Measurements from ENCODE around the gene L3MBTL3. TPM values are rescaled to one million over a fixed set of nuclear protein-coding genes. Genes with fewer than 3 reads are reported as not detected.

Gene L3MBTL3
- total and polyA plus RNA-seq, 2 experiments from 2014 or later: 8.7 to 11.2 TPM

GRCh38 chr6:130070326-130070725, 51.9 kb downstream of the L3MBTL3 start:
- Mint-ChIP-seq H3K27ac (no peak overlapping the region), H3K36me3 (ENCODE audit: low read depth) (no peaks in the 10 kb centered on the region), H3K4me1 (peaks cover 2% of the 10 kb centered on the region), H3K27me3 (ENCODE audit: insufficient read depth, low read depth, poor library complexity) (no peaks in the 10 kb centered on the region), H3K9me3 (no peaks in the 10 kb centered on the region), H3K4me3 (no peak overlapping the region)
- Histone ChIP-seq H3K27me3 (ENCODE audit: insufficient read depth) (no peaks in the 10 kb centered on the region), H3K36me3 (ENCODE audit: insufficient read depth) (no peaks in the 10 kb centered on the region), H3K4me3 (no peak overlapping the region), H3K4me2 (no peak overlapping the region), H3K79me2 (replicated peaks; ENCODE audit: insufficient read depth) (no peaks in the 10 kb centered on the region), H3F3A (replicated peaks; ENCODE audit: low read depth) (no peaks in the 10 kb centered on the region), H3K4me1 (ENCODE audit: insufficient read depth) (no peaks in the 10 kb centered on the region), H3K27ac (ENCODE audit: low read depth) (no peak overlapping the region), H3K9me2 (ENCODE audit: insufficient read depth) (no peaks in the 10 kb centered on the region), H4K20me1 (replicated peaks; ENCODE audit: insufficient read depth) (no peaks in the 10 kb centered on the region), H2AFZ (no peak overlapping the region)
- DNase-seq (ENCODE audit: low spot score) (no peak), ATAC-seq (no peak)
- TF ChIP-seq, protein P1, sequence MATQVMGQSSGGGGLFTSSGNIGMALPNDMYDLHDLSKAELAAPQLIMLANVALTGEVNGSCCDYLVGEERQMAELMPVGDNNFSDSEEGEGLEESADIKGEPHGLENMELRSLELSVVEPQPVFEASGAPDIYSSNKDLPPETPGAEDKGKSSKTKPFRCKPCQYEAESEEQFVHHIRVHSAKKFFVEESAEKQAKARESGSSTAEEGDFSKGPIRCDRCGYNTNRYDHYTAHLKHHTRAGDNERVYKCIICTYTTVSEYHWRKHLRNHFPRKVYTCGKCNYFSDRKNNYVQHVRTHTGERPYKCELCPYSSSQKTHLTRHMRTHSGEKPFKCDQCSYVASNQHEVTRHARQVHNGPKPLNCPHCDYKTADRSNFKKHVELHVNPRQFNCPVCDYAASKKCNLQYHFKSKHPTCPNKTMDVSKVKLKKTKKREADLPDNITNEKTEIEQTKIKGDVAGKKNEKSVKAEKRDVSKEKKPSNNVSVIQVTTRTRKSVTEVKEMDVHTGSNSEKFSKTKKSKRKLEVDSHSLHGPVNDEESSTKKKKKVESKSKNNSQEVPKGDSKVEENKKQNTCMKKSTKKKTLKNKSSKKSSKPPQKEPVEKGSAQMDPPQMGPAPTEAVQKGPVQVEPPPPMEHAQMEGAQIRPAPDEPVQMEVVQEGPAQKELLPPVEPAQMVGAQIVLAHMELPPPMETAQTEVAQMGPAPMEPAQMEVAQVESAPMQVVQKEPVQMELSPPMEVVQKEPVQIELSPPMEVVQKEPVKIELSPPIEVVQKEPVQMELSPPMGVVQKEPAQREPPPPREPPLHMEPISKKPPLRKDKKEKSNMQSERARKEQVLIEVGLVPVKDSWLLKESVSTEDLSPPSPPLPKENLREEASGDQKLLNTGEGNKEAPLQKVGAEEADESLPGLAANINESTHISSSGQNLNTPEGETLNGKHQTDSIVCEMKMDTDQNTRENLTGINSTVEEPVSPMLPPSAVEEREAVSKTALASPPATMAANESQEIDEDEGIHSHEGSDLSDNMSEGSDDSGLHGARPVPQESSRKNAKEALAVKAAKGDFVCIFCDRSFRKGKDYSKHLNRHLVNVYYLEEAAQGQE (IDR thresholded peaks at IDR 0.05; ENCODE audit: unreplicated experiment): no peak

DNA sequence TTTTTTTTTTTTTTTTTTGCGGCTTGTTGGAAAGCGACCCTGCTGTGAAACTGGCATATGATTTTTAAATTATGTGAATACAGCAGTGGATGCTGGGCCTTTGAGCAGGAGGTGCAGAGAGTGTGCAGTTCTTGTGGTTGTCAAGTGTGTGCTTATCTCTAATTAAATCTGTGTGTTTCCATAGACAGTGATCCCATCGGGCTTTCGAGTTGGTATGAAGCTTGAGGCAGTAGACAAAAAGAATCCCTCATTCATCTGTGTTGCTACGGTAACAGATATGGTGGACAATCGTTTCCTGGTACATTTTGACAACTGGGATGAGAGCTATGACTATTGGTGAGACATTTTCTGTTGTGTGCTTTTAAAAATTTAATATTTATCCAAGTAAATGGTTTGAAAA, 52.4 kb downstream of the L3MBTL3 start:
- Histone ChIP-seq H2AFZ (no peak overlapping the region), H3K4me2 (no peak overlapping the region), H3K36me3 (ENCODE audit: insufficient read depth) (no peaks in the 10 kb centered on the region), H3K4me3 (no peak overlapping the region), H3K27me3 (ENCODE audit: insufficient read depth) (no peaks in the 10 kb centered on the region), H3F3A (replicated peaks; ENCODE audit: low read depth) (no peaks in the 10 kb centered on the region), H3K27ac (ENCODE audit: low read depth) (no peak overlapping the region), H3K4me1 (ENCODE audit: insufficient read depth) (no peaks in the 10 kb centered on the region), H4K20me1 (replicated peaks; ENCODE audit: insufficient read depth) (no peaks in the 10 kb centered on the region), H3K79me2 (replicated peaks; ENCODE audit: insufficient read depth) (no peaks in the 10 kb centered on the region), H3K9me2 (ENCODE audit: insufficient read depth) (no peaks in the 10 kb centered on the region)
- Mint-ChIP-seq H3K4me1 (peaks cover 7% of the 10 kb centered on the region), H3K9me3 (no peaks in the 10 kb centered on the region), H3K27me3 (ENCODE audit: insufficient read depth, low read depth, poor library complexity) (peaks cover under 1% of the 10 kb centered on the region), H3K27ac (no peak overlapping the region), H3K36me3 (ENCODE audit: low read depth) (no peaks in the 10 kb centered on the region), H3K4me3 (no peak overlapping the region)
- DNase-seq (ENCODE audit: low spot score) (no peak), ATAC-seq (no peak)
- TF ChIP-seq STAT1 (IDR thresholded peaks at IDR 0.05; ENCODE audit: unreplicated experiment): no peak
- TF ChIP-seq NANOG (IDR thresholded peaks at IDR 0.05; ENCODE audit: borderline replicate concordance): no peak
- TF ChIP-seq EZH2phosphoT487 (IDR thresholded peaks at IDR 0.05; ENCODE audit: unreplicated experiment): no peak
- no peak for TF ChIP-seq EZH2 (IDR thresholded peaks at IDR 0.05; ENCODE audit: low read depth, unreplicated experiment)
- TF ChIP-seq, protein P1 (IDR thresholded peaks at IDR 0.05; ENCODE audit: unreplicated experiment): no peak
- TF ChIP-seq ZNF114 (CRISPR knock-in tag; IDR thresholded peaks at IDR 0.05): no peak
- no peak for TF ChIP-seq ZNF331 (CRISPR knock-in tag; IDR thresholded peaks at IDR 0.05; ENCODE audit: low read depth)
- no peak for TF ChIP-seq ZNF462 (CRISPR knock-in tag; IDR thresholded peaks at IDR 0.05)

Data from GM23338 (cell line).